Measurements from ENCODE around the gene EMC8. TPM values are rescaled to one million over a fixed set of nuclear protein-coding genes. Genes with fewer than 3 reads are reported as not detected.
"Not testable (repeated sequence)": the region's sequence is repeated elsewhere in the genome, so short reads cannot be mapped to it uniquely, and the experiment has no call there.

Gene EMC8
- total RNA-seq, 1 donor from 2014 or later = 27.4 TPM

GRCh38 chr16:85838381-85838780 is 39.0 kb upstream of the EMC8 start:
- TF ChIP-seq CTCF (IDR thresholded peaks at IDR 0.05) = no peak
- no peak overlapping the region for H3K27ac Mint-ChIP-seq (ENCODE audit: unreplicated experiment)
- H3K36me3 Mint-ChIP-seq (ENCODE audit: low read depth) = peaks cover 1% of the 10 kb centered on the region
- no peak overlapping the region for H3K4me3 Mint-ChIP-seq (ENCODE audit: unreplicated experiment)
- peak; percentile 38 for DNase-seq (ENCODE audit: low spot score)
- peaks cover 6% of the 10 kb centered on the region for H3K9me3 Mint-ChIP-seq (ENCODE audit: low read depth)
- H3K27me3 Mint-ChIP-seq (ENCODE audit: low read depth) = peaks cover 44% of the 10 kb centered on the region
- H3K4me1 Mint-ChIP-seq (ENCODE audit: low read depth) = no peaks in the 10 kb centered on the region

- not testable (repeated sequence) for H3K27ac Mint-ChIP-seq (ENCODE audit: unreplicated experiment); H3K4me1 Mint-ChIP-seq (ENCODE audit: low read depth); H3K4me3 Mint-ChIP-seq (ENCODE audit: unreplicated experiment); H3K9me3 Mint-ChIP-seq (ENCODE audit: low read depth); H3K36me3 Mint-ChIP-seq (ENCODE audit: low read depth); DNase-seq (ENCODE audit: low spot score)
- peaks cover 47% of the 10 kb centered on the region for H3K27me3 Mint-ChIP-seq (ENCODE audit: low read depth)
Observed at GRCh38 chr16:85837654-85838053, 38.3 kb upstream of the EMC8 start.

GRCh38 chr16:85836706-85837582 is 37.6 kb upstream of the EMC8 start:
- Mint-ChIP-seq H3K9me3 (ENCODE audit: low read depth) (no peaks in the 10 kb centered on the region), H3K27me3 (ENCODE audit: low read depth) (peaks cover 49% of the 10 kb centered on the region), H3K27ac (ENCODE audit: unreplicated experiment) (no peak overlapping the region), H3K36me3 (ENCODE audit: low read depth) (peaks cover 2% of the 10 kb centered on the region), H3K4me3 (ENCODE audit: unreplicated experiment) (no peak overlapping the region), H3K4me1 (ENCODE audit: low read depth) (no peaks in the 10 kb centered on the region)
- DNase-seq (ENCODE audit: low spot score) = peak; percentile 52
- no peak for TF ChIP-seq CTCF (IDR thresholded peaks at IDR 0.05)

GRCh38 chr16:85835956-85836705 is 36.8 kb upstream of the EMC8 start:
- no peak overlapping the region for H3K4me3 Mint-ChIP-seq (ENCODE audit: unreplicated experiment)
- H3K36me3 Mint-ChIP-seq (ENCODE audit: low read depth) = peaks cover 4% of the 10 kb centered on the region

GRCh38 chr16:85835227-85835751 is 35.9 kb upstream of the EMC8 start:
- Mint-ChIP-seq H3K27ac (ENCODE audit: unreplicated experiment) (no peak overlapping the region), H3K9me3 (ENCODE audit: low read depth) (no peaks in the 10 kb centered on the region), H3K36me3 (ENCODE audit: low read depth) (peaks cover 4% of the 10 kb centered on the region), H3K4me3 (ENCODE audit: unreplicated experiment) (no peak overlapping the region), H3K4me1 (ENCODE audit: low read depth) (no peaks in the 10 kb centered on the region), H3K27me3 (ENCODE audit: low read depth) (peaks cover 58% of the 10 kb centered on the region)
- DNase-seq (ENCODE audit: low spot score) = peak; percentile 78
- TF ChIP-seq CTCF (IDR thresholded peaks at IDR 0.05) = no peak

More at GRCh38 chr16:85835956-85836705, 36.8 kb upstream of the EMC8 start:
- H3K4me1 Mint-ChIP-seq (ENCODE audit: low read depth) = no peaks in the 10 kb centered on the region
- no peak overlapping the region for H3K27ac Mint-ChIP-seq (ENCODE audit: unreplicated experiment)
- no peaks in the 10 kb centered on the region for H3K9me3 Mint-ChIP-seq (ENCODE audit: low read depth)
- no peak for TF ChIP-seq CTCF (IDR thresholded peaks at IDR 0.05)
- H3K27me3 Mint-ChIP-seq (ENCODE audit: low read depth) = peaks cover 51% of the 10 kb centered on the region
- DNase-seq (ENCODE audit: low spot score) = peak; percentile 63

All from chondrocyte (in vitro differentiated cells).